ENCODE data around the gene ICAM2.

The ICAM2 gene

GRCh38 chr17:64039106-64039400 is 18.6 kb upstream of the ICAM2 start:
- H3K4me2 ChIP-seq = no peak overlapping the region
- no peaks in the 10 kb centered on the region for H4K20me1 ChIP-seq (ENCODE audit: insufficient read depth)
- no peak for TF ChIP-seq CTCF (conservative IDR thresholded peaks at IDR 0.05; ENCODE audit: low read depth, low read length)
- no peaks in the 10 kb centered on the region for H3K27me3 ChIP-seq (ENCODE audit: insufficient read depth, low read depth)
- no peaks in the 10 kb centered on the region for H3K79me2 ChIP-seq (ENCODE audit: insufficient read depth, low read depth)
- H3K27ac ChIP-seq = no peak overlapping the region
- no peaks in the 10 kb centered on the region for H3K36me3 ChIP-seq (ENCODE audit: insufficient read depth)
- H2AFZ ChIP-seq (ENCODE audit: low read depth) = no peak overlapping the region
- H3K4me1 ChIP-seq (ENCODE audit: low read depth, poor library complexity, severe bottlenecking) = peaks cover 6% of the 10 kb centered on the region
- H3K4me3 ChIP-seq (IDR thresholded peaks at IDR 0.05; ENCODE audit: insufficient read depth, low read depth, low read length) = no peak overlapping the region
- H3K9ac ChIP-seq = no peak overlapping the region

GRCh38 chr17:64038331-64039105 is 18.1 kb upstream of the ICAM2 start:
- TF ChIP-seq CTCF (conservative IDR thresholded peaks at IDR 0.05; ENCODE audit: low read depth, low read length) = no peak
- Histone ChIP-seq H3K4me3 (IDR thresholded peaks at IDR 0.05; ENCODE audit: insufficient read depth, low read depth, low read length) (no peak overlapping the region), H4K20me1 (ENCODE audit: insufficient read depth) (no peaks in the 10 kb centered on the region), H3K9ac (no peak overlapping the region), H3K4me1 (ENCODE audit: low read depth, poor library complexity, severe bottlenecking) (peaks cover 6% of the 10 kb centered on the region), H3K36me3 (ENCODE audit: insufficient read depth) (no peaks in the 10 kb centered on the region), H2AFZ (ENCODE audit: low read depth) (no peak overlapping the region), H3K79me2 (ENCODE audit: insufficient read depth, low read depth) (no peaks in the 10 kb centered on the region), H3K27ac (no peak overlapping the region), H3K4me2 (no peak overlapping the region), H3K27me3 (ENCODE audit: insufficient read depth, low read depth) (no peaks in the 10 kb centered on the region)

GRCh38 chr17:64037802-64038201 is 17.4 kb upstream of the ICAM2 start:
- H3K9ac ChIP-seq = no peak overlapping the region
- no peaks in the 10 kb centered on the region for H4K20me1 ChIP-seq (ENCODE audit: insufficient read depth)
- no peak overlapping the region for H3K4me2 ChIP-seq
- H3K27ac ChIP-seq = no peak overlapping the region
- no peak overlapping the region for H3K4me3 ChIP-seq (IDR thresholded peaks at IDR 0.05; ENCODE audit: insufficient read depth, low read depth, low read length)
- no peak for TF ChIP-seq CTCF (conservative IDR thresholded peaks at IDR 0.05; ENCODE audit: low read depth, low read length)
- H3K36me3 ChIP-seq (ENCODE audit: insufficient read depth) = no peaks in the 10 kb centered on the region
- H3K4me1 ChIP-seq (ENCODE audit: low read depth, poor library complexity, severe bottlenecking) = peaks cover 6% of the 10 kb centered on the region
- H2AFZ ChIP-seq (ENCODE audit: low read depth) = no peak overlapping the region
- H3K27me3 ChIP-seq (ENCODE audit: insufficient read depth, low read depth) = no peaks in the 10 kb centered on the region
- no peaks in the 10 kb centered on the region for H3K79me2 ChIP-seq (ENCODE audit: insufficient read depth, low read depth)

- H2AFZ ChIP-seq (ENCODE audit: low read depth) = no peak overlapping the region
- H3K27me3 ChIP-seq (ENCODE audit: insufficient read depth, low read depth) = no peaks in the 10 kb centered on the region
- H3K4me3 ChIP-seq (IDR thresholded peaks at IDR 0.05; ENCODE audit: insufficient read depth, low read depth, low read length) = no peak overlapping the region
- peaks cover 6% of the 10 kb centered on the region for H3K4me1 ChIP-seq (ENCODE audit: low read depth, poor library complexity, severe bottlenecking)
- no peaks in the 10 kb centered on the region for H3K79me2 ChIP-seq (ENCODE audit: insufficient read depth, low read depth)
- H4K20me1 ChIP-seq (ENCODE audit: insufficient read depth) = no peaks in the 10 kb centered on the region
- TF ChIP-seq CTCF (conservative IDR thresholded peaks at IDR 0.05; ENCODE audit: low read depth, low read length) = no peak
- H3K27ac ChIP-seq = no peak overlapping the region
- no peaks in the 10 kb centered on the region for H3K36me3 ChIP-seq (ENCODE audit: insufficient read depth)
- no peak overlapping the region for H3K4me2 ChIP-seq
- no peak overlapping the region for H3K9ac ChIP-seq
These were observed 16.7 kb upstream of the ICAM2 start for GRCh38 chr17:64037180-64037579.
